HCT116 (cell line): ENCODE measurements around the gene PHYH. TPM values are rescaled to one million over a fixed set of nuclear protein-coding genes. Genes with fewer than 3 reads are reported as not detected.

Experiments used
- ATAC-seq: fragments of 200-7000 bp; cut with Tn5 transposase; 2 replicates; pipeline ENCODE4 v1.9.1; 2020; ENCODE audit warnings: mild to moderate bottlenecking, moderate library complexity
- BruUV-seq: library from RNA; stranded (reverse); fragments of 400-500 nt; replicated peaks from 2 replicates; lab custom pipeline; 2021; lab: Mats Ljungman, UMichigan
- CTCF ChIA-PET: fragments of 300-600 bp; sonication (Branson Sonifier 250); formaldehyde crosslinking; loops from one replicate; lab custom pipeline; 2021; ENCODE audit warnings: antibody characterized with exemption; lab: Charles Lee
- POLR2A ChIA-PET: fragments of 300-600, 350-600 bp; sonication (Branson Sonifier 250); formaldehyde crosslinking; loops from one replicate; lab custom pipeline; 2021; ENCODE audit warnings: antibody characterized with exemption; lab: Charles Lee
- RAD21 ChIA-PET, 2 experiments: fragments of 300-600 bp; sonication (Branson Sonifier 250); formaldehyde crosslinking; loops; one replicate each; lab custom pipeline; 2023; ENCODE audit warnings: low total read pairs in 2 of 2; ENCODE audit not compliant: uncharacterized antibody in 2 of 2, unreplicated experiment in 2 of 2, low non-redundant PET in 1 of 2; lab: Charles Lee
- DNase-seq: peaks from one replicate; pipeline ENCODE4 v3.0.0-alpha.2; 2010; ENCODE audit warnings: low read depth, low spot score
- H2AFZ ChIP-seq: fragments of 200-600 bp; shearing (Covaris generic), sonication (generic); 2 replicates; pipeline ENCODE4 v1.6.1; 2017; ENCODE audit warnings: low read depth, mixed run types, mixed read lengths, antibody characterized with exemption, low read length; ENCODE audit not compliant: poor library complexity, severe bottlenecking
- H3K27ac ChIP-seq: 2 replicates; pipeline ENCODE4 v1.5.1; 2012; ENCODE audit warnings: low read depth, low read length
- H3K27me3 ChIP-seq: fragments of 200-600 bp; sonication (generic); 2 replicates; pipeline ENCODE4 v1.6.1; 2016; ENCODE audit warnings: mixed run types, low read length, mixed read lengths; ENCODE audit not compliant: insufficient read depth
- H3K36me3 ChIP-seq, 2 experiments: fragments of 200-500 bp in 1 of 2; fragments of 200-600 bp in 1 of 2; sonication (Bioruptor generic) in 1 of 2; sonication (generic) in 1 of 2; 2 replicates each; pipeline versions ENCODE4 v1.5.1 to v1.6.1; 2014 to 2016; ENCODE audit warnings: low read length in 2 of 2, inconsistent platforms in 1 of 2, mixed read lengths in 1 of 2, mixed run types in 1 of 2; ENCODE audit not compliant: insufficient read depth in 2 of 2, control insufficient read depth in 1 of 2
- H3K4me1 ChIP-seq, 2 experiments: fragments of 200-600 bp in 1 of 2; sonication (generic) in 1 of 2; 2 replicates each; pipeline versions ENCODE4 v1.5.1 to v1.6.1; 2012 to 2017; ENCODE audit warnings: low read length in 2 of 2, inconsistent platforms in 1 of 2, mild to moderate bottlenecking in 1 of 2, mixed read lengths in 1 of 2, mixed run types in 1 of 2, moderate library complexity in 1 of 2; ENCODE audit not compliant: insufficient read depth in 2 of 2, control insufficient read depth in 1 of 2
- H3K4me2 ChIP-seq: fragments of 200-600 bp; sonication (generic); 2 replicates; pipeline ENCODE4 v1.6.1; 2017; ENCODE audit warnings: mixed run types, low read length, mixed read lengths
- H3K4me3 ChIP-seq, 2 experiments: fragments of 200-600 bp in 1 of 2; sonication (generic) in 1 of 2; replicated peaks in 1 of 2; 2 replicates each; pipeline ENCODE4 v1.5.1; 2011 to 2016; ENCODE audit warnings: low read length in 2 of 2, control low read depth in 1 of 2, low read depth in 1 of 2, mild to moderate bottlenecking in 1 of 2, mixed read lengths in 1 of 2, mixed run types in 1 of 2
- H3K79me2 ChIP-seq: fragments of 200-600 bp; sonication (generic); 2 replicates; pipeline ENCODE4 v1.6.1; 2017; ENCODE audit warnings: mild to moderate bottlenecking, mixed run types, low read length, moderate library complexity, mixed read lengths; ENCODE audit not compliant: insufficient read depth
- H3K9ac ChIP-seq: fragments of 200-600 bp; sonication (generic); 2 replicates; pipeline ENCODE4 v1.6.1; 2016; ENCODE audit warnings: low read length, mixed read lengths
- H3K9me2 ChIP-seq: fragments of 200-600 bp; sonication (generic), shearing (Covaris generic); 2 replicates; pipeline ENCODE4 v1.6.1; 2017; ENCODE audit warnings: mixed run types, mild to moderate bottlenecking, moderate library complexity; ENCODE audit not compliant: insufficient read depth
- H3K9me3 ChIP-seq, 2 experiments: fragments of 200-500 bp in 1 of 2; fragments of 200-600 bp in 1 of 2; sonication (Bioruptor generic) in 1 of 2; sonication (generic) in 1 of 2; 2 replicates each; pipeline ENCODE4 v1.6.1; 2014 to 2017; ENCODE audit warnings: low read length in 2 of 2, mixed read lengths in 2 of 2, inconsistent platforms in 1 of 2, low read depth in 1 of 2, mild to moderate bottlenecking in 1 of 2, mixed run types in 1 of 2, moderate library complexity in 1 of 2; ENCODE audit not compliant: control insufficient read depth in 1 of 2, insufficient read depth in 1 of 2
- H4K20me1 ChIP-seq: fragments of 200-600 bp; sonication (generic), shearing (Covaris generic); 2 replicates; pipeline ENCODE4 v1.6.1; 2017; ENCODE audit warnings: mixed run types, mild to moderate bottlenecking, moderate library complexity; ENCODE audit not compliant: insufficient read depth
- CEBPB ChIP-seq: IDR thresholded peaks from 2 replicates; pipeline ENCODE4 v1.6.1; 2012; ENCODE audit warnings: low read depth
- EGR1 ChIP-seq: IDR thresholded peaks from 2 replicates; pipeline ENCODE4 v1.6.1; 2012; ENCODE audit warnings: low read depth
- ELF1 ChIP-seq: IDR thresholded peaks from 2 replicates; pipeline ENCODE4 v1.6.1; 2012; ENCODE audit warnings: low read depth, borderline replicate concordance
- EZH2 ChIP-seq: fragments of 200-600 bp; sonication (generic); IDR thresholded peaks from 2 replicates; pipeline ENCODE4 v1.6.1; 2017; ENCODE audit warnings: antibody characterized with exemption, mixed run types
- POLR2AphosphoS5 ChIP-seq: IDR thresholded peaks from 2 replicates; pipeline ENCODE4 v1.6.1; 2011; ENCODE audit warnings: mild to moderate bottlenecking, low read depth, low read length, moderate library complexity
- REST ChIP-seq: IDR thresholded peaks from 2 replicates; pipeline ENCODE4 v1.6.1; 2012; ENCODE audit warnings: low read depth
- SRF ChIP-seq: IDR thresholded peaks from 2 replicates; pipeline ENCODE4 v1.6.1; 2012; ENCODE audit warnings: low read depth
- TCF7L2 ChIP-seq: IDR thresholded peaks from 2 replicates; pipeline ENCODE4 v1.7.0; 2011; ENCODE audit warnings: borderline replicate concordance, inconsistent platforms; ENCODE audit not compliant: insufficient read depth, insufficient read length; ENCODE audit errors: extremely low read depth
- ZBTB33 ChIP-seq: IDR thresholded peaks from 2 replicates; pipeline ENCODE4 v1.6.1; 2011; ENCODE audit warnings: mild to moderate bottlenecking, low read length, moderate library complexity; ENCODE audit not compliant: insufficient replicate concordance; ENCODE audit errors: extremely low read depth
- ZFX ChIP-seq: fragments of 450-650 bp; IDR thresholded peaks from 2 replicates; pipeline ENCODE4 v1.6.1; 2017
- intact Hi-C: fragments of 100-400 bp; cut with micrococcal nuclease; formaldehyde crosslinking; loops from 2 replicates; pipeline ENCODE4 v1.10.0; 2022
- total RNA-seq: library from RNA; stranded (reverse); gene quantifications from one replicate; pipeline ENCODE4 v1.2.1, GENCODE V29; 2021; ENCODE audit not compliant: unreplicated experiment

Gene PHYH
- total RNA-seq, 1 experiment from 2014 or later: 15.3 TPM

GRCh38 chr10:13296476-13296875 is 3.4 kb downstream of the PHYH start:
- no TSS peak for BruUV-seq
- CTCF ChIA-PET: no interaction called here

More at GRCh38 chr10:13296476-13296875, 3.4 kb downstream of the PHYH start:
- no peak overlapping the region for H3K27ac ChIP-seq
- no peak overlapping the region for H3K4me3 ChIP-seq
- H3K79me2 ChIP-seq: no peaks in the 10 kb centered on the region
- TF ChIP-seq REST (no peak), TCF7L2 (no peak), ELF1 (no peak), ZBTB33 (no peak), CEBPB (no peak), POLR2AphosphoS5 (no peak), EZH2 (no peak), EGR1 (no peak), SRF (no peak), ZFX (no peak)
- POLR2A ChIA-PET: no interaction called here
- H2AFZ ChIP-seq: no peak overlapping the region
- H3K27me3 ChIP-seq: no peaks in the 10 kb centered on the region
- ATAC-seq (no peak), DNase-seq (no peak)
- no peak overlapping the region for H3K9ac ChIP-seq
- no peak overlapping the region for H3K4me2 ChIP-seq
- H4K20me1 ChIP-seq: no peaks in the 10 kb centered on the region
- H3K9me3 ChIP-seq: no peaks in the 10 kb centered on the region
- no peaks in the 10 kb centered on the region for H3K36me3 ChIP-seq
- RAD21 ChIA-PET: no interaction called here
- peaks cover 8 to 22% of the 10 kb centered on the region in 2 experiments for H3K4me1 ChIP-seq
- intact Hi-C loops: no loop called here
- H3K9me2 ChIP-seq: no peaks in the 10 kb centered on the region
